Neural cell (in vitro differentiated cells): ENCODE measurements around the gene USE1. TPM values are rescaled to one million over a fixed set of nuclear protein-coding genes. Genes with fewer than 3 reads are reported as not detected.

Experiments used
- H2AFZ ChIP-seq: fragments of 200-600, 300-800 bp; sonication (generic), shearing (Covaris generic); 2 replicates; pipeline ENCODE4 v1.6.0; 2014; ENCODE audit warnings: low read depth, mild to moderate bottlenecking, antibody characterized with exemption, low read length, moderate library complexity
- H3F3A ChIP-seq: fragments of 200-600 bp; shearing (Covaris generic); 2 replicates; pipeline ENCODE4 v1.6.1; 2016; ENCODE audit warnings: mild to moderate bottlenecking, moderate library complexity, mixed read lengths, antibody characterized with exemption, low read length; ENCODE audit not compliant: insufficient read depth, poor library complexity, severe bottlenecking
- H3K27ac ChIP-seq: fragments of 200-600, 300-800 bp; sonication (generic), shearing (Covaris generic); 2 replicates; pipeline ENCODE4 v1.5.1; 2014; ENCODE audit warnings: mild to moderate bottlenecking, low read length, moderate library complexity
- H3K27me3 ChIP-seq: fragments of 300-800, 200-600 bp; sonication (generic), shearing (Covaris generic); 2 replicates; pipeline ENCODE4 v1.6.0; 2014; ENCODE audit warnings: mild to moderate bottlenecking, low read depth, low read length, moderate library complexity; ENCODE audit not compliant: insufficient read depth
- H3K36me3 ChIP-seq: fragments of 300-800, 200-600 bp; sonication (generic), shearing (Covaris generic); 2 replicates; pipeline ENCODE4 v1.5.1; 2014; ENCODE audit warnings: mild to moderate bottlenecking, antibody characterized with exemption, low read length, moderate library complexity; ENCODE audit not compliant: insufficient read depth
- H3K4me2 ChIP-seq: fragments of 300-800, 200-600 bp; sonication (generic), shearing (Covaris generic); 2 replicates; pipeline ENCODE4 v1.6.0; 2014; ENCODE audit warnings: mild to moderate bottlenecking, low read length
- H3K4me3 ChIP-seq: fragments of 300-800, 200-600 bp; sonication (generic), shearing (Covaris generic); 2 replicates; pipeline ENCODE4 v1.5.1; 2014; ENCODE audit warnings: mild to moderate bottlenecking, low read length, moderate library complexity
- H3K79me2 ChIP-seq: fragments of 200-600 bp; shearing (Covaris generic); replicated peaks from 2 replicates; pipeline ENCODE4 v1.6.0; 2014; ENCODE audit warnings: mild to moderate bottlenecking, low read length, moderate library complexity; ENCODE audit not compliant: insufficient read depth
- H3K9ac ChIP-seq: fragments of 300-800, 200-600 bp; sonication (generic), shearing (Covaris generic); 2 replicates; pipeline ENCODE4 v1.6.1; 2016; ENCODE audit warnings: mild to moderate bottlenecking, low read length, mixed read lengths
- H3K9me2 ChIP-seq: fragments of 200-600 bp; shearing (Covaris generic); 2 replicates; pipeline ENCODE4 v1.6.1; 2016; ENCODE audit warnings: mild to moderate bottlenecking, low read length, mixed read lengths; ENCODE audit not compliant: insufficient read depth
- H3K9me3 ChIP-seq: fragments of 200-600, 300-800 bp; sonication (generic), shearing (Covaris generic); 2 replicates; pipeline ENCODE4 v1.6.1; 2016; ENCODE audit warnings: mild to moderate bottlenecking, mixed run types, low read length, moderate library complexity, mixed read lengths
- H4K20me1 ChIP-seq: fragments of 200-600 bp; shearing (Covaris generic); 2 replicates; pipeline ENCODE4 v1.6.1; 2016; ENCODE audit warnings: mild to moderate bottlenecking, mixed run types; ENCODE audit not compliant: insufficient read depth
- EP300 ChIP-seq: fragments of 450-650 bp; conservative IDR thresholded peaks from 2 replicates; pipeline ENCODE4 v1.6.1; 2014; ENCODE audit warnings: antibody characterized with exemption, mild to moderate bottlenecking, moderate library complexity; ENCODE audit not compliant: poor library complexity, severe bottlenecking
- EZH2 ChIP-seq: fragments of 200-600, 300-800 bp; shearing (Covaris generic), sonication (generic); IDR thresholded peaks from 2 replicates; pipeline ENCODE4 v1.6.1; 2014; ENCODE audit warnings: antibody characterized with exemption, low read length, borderline replicate concordance, mild to moderate bottlenecking; ENCODE audit not compliant: insufficient read depth, poor library complexity, severe bottlenecking
- MXI1 ChIP-seq: fragments of 450-650 bp; conservative IDR thresholded peaks from 2 replicates; pipeline ENCODE4 v1.6.1; 2014; ENCODE audit warnings: antibody characterized with exemption, mild to moderate bottlenecking; ENCODE audit not compliant: poor library complexity, severe bottlenecking
- POLR2AphosphoS5 ChIP-seq: IDR thresholded peaks from 2 replicates; pipeline ENCODE4 v1.6.1; 2012
- RAD21 ChIP-seq: fragments of 450-650 bp; conservative IDR thresholded peaks from 2 replicates; pipeline ENCODE4 v1.6.1; 2014; ENCODE audit warnings: antibody characterized with exemption, mild to moderate bottlenecking, moderate library complexity
- SMC3 ChIP-seq: fragments of 450-650 bp; conservative IDR thresholded peaks from 2 replicates; pipeline ENCODE4 v1.6.1; 2014; ENCODE audit warnings: antibody characterized with exemption, mild to moderate bottlenecking, moderate library complexity; ENCODE audit not compliant: poor library complexity
- TAF1 ChIP-seq: IDR thresholded peaks from 2 replicates; pipeline ENCODE4 v1.6.1; 2012; ENCODE audit warnings: low read depth
- polyA plus RNA-seq: library from polyadenylated mRNA; depleted of rRNA; stranded (reverse); fragments of >200 nt; gene quantifications from 2 replicates; pipeline ENCODE4 v1.2.3, GENCODE V29; 2014
- TF ChIP-seq, protein P1 (sequence below): IDR thresholded peaks from 2 replicates; pipeline ENCODE4 v1.6.1; 2012; ENCODE audit warnings: borderline replicate concordance
- TF ChIP-seq, protein P2 (sequence below): fragments of 450-650 bp; IDR thresholded peaks from 2 replicates; pipeline ENCODE4 v1.5.1; 2014; ENCODE audit warnings: antibody characterized with exemption, mild to moderate bottlenecking, moderate library complexity; ENCODE audit not compliant: poor library complexity, severe bottlenecking

The USE1 gene
- polyA plus RNA-seq, 1 donor from 2014 or later, result 20.4 TPM

DNA sequence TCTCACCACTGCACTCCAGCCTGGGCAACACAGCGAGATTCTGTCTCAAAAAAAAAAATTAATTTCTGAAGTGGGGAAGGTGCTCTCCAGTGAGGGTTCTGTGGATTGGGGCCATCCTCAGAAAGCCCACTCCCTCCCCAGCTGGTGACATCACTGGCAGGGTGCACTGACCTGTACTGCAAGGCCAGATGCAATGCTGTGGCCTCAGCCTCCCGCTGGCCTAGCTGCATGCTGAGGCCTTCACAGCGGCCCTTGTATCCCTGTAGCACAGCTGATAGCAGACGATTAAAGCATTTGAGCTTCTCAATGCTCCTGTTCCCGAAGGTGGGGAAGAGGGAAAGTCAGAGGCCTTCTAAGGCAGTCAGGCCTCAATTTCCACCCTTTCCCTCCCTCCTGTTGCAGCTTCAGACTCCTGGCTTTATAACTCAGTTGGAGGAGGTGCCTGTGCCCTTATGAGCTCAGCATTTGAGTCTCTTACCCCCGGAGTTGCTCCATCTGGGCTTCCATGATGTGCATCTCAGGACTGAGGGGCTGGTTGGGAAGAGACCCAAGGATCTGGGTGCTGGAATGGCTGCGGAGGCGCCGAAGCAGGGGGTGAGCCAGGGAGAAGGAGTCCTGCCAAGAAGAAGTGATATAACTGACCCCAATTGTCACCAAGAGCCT, 44.1 kb downstream of the USE1 start:
- no peaks in the 10 kb centered on the region for H3F3A ChIP-seq
- H2AFZ ChIP-seq, result no peak overlapping the region
- H3K9me3 ChIP-seq, result peaks cover 8% of the 10 kb centered on the region
- no peaks in the 10 kb centered on the region for H3K79me2 ChIP-seq
- H3K4me3 ChIP-seq, result no peak overlapping the region
- no peak overlapping the region for H3K4me2 ChIP-seq
- TF ChIP-seq SMC3 (no peak), POLR2AphosphoS5 (no peak), RAD21 (no peak), EZH2 (no peak), MXI1 (no peak), TAF1 (no peak)
- TF ChIP-seq, protein P1, sequence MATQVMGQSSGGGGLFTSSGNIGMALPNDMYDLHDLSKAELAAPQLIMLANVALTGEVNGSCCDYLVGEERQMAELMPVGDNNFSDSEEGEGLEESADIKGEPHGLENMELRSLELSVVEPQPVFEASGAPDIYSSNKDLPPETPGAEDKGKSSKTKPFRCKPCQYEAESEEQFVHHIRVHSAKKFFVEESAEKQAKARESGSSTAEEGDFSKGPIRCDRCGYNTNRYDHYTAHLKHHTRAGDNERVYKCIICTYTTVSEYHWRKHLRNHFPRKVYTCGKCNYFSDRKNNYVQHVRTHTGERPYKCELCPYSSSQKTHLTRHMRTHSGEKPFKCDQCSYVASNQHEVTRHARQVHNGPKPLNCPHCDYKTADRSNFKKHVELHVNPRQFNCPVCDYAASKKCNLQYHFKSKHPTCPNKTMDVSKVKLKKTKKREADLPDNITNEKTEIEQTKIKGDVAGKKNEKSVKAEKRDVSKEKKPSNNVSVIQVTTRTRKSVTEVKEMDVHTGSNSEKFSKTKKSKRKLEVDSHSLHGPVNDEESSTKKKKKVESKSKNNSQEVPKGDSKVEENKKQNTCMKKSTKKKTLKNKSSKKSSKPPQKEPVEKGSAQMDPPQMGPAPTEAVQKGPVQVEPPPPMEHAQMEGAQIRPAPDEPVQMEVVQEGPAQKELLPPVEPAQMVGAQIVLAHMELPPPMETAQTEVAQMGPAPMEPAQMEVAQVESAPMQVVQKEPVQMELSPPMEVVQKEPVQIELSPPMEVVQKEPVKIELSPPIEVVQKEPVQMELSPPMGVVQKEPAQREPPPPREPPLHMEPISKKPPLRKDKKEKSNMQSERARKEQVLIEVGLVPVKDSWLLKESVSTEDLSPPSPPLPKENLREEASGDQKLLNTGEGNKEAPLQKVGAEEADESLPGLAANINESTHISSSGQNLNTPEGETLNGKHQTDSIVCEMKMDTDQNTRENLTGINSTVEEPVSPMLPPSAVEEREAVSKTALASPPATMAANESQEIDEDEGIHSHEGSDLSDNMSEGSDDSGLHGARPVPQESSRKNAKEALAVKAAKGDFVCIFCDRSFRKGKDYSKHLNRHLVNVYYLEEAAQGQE, result no peak
- TF ChIP-seq, protein P2, sequence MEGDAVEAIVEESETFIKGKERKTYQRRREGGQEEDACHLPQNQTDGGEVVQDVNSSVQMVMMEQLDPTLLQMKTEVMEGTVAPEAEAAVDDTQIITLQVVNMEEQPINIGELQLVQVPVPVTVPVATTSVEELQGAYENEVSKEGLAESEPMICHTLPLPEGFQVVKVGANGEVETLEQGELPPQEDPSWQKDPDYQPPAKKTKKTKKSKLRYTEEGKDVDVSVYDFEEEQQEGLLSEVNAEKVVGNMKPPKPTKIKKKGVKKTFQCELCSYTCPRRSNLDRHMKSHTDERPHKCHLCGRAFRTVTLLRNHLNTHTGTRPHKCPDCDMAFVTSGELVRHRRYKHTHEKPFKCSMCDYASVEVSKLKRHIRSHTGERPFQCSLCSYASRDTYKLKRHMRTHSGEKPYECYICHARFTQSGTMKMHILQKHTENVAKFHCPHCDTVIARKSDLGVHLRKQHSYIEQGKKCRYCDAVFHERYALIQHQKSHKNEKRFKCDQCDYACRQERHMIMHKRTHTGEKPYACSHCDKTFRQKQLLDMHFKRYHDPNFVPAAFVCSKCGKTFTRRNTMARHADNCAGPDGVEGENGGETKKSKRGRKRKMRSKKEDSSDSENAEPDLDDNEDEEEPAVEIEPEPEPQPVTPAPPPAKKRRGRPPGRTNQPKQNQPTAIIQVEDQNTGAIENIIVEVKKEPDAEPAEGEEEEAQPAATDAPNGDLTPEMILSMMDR, result no peak
- H3K9ac ChIP-seq, result no peak overlapping the region
- H3K27ac ChIP-seq, result no peak overlapping the region
- H4K20me1 ChIP-seq, result no peaks in the 10 kb centered on the region
- no peaks in the 10 kb centered on the region for H3K36me3 ChIP-seq
- H3K9me2 ChIP-seq, result no peaks in the 10 kb centered on the region
- H3K27me3 ChIP-seq, result no peaks in the 10 kb centered on the region

DNA sequence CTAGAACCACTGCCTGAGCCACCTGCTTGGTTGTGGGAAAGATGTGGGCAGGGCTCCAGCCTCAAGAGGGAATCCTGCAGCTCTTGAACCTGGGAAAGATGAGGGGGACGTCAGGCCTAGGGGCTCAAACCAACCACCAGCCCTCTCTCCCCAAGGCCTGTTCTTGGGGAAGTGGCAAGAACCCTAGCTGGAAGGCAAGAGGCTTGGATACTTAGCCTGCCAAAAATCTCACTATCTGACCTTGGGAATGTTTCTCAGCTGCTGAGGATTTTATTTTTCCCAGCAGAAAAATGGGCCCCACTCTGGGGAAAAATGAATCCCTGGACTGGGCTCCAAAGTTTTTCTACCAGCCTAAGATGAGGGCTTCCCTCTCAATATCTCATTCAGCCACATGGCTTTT, 44.8 kb downstream of the USE1 start:
- H3K27me3 ChIP-seq, result no peaks in the 10 kb centered on the region
- H3K9me2 ChIP-seq, result no peaks in the 10 kb centered on the region
- TF ChIP-seq RAD21, result no peak
- TF ChIP-seq POLR2AphosphoS5, result no peak
- no peak for TF ChIP-seq TAF1
- TF ChIP-seq MXI1, result no peak
- TF ChIP-seq SMC3, result no peak
- TF ChIP-seq, protein P2, result no peak
- TF ChIP-seq EP300, result no peak
- no peak for TF ChIP-seq EZH2
- TF ChIP-seq, protein P1, result no peak

More for the DNA sequence above, 44.8 kb downstream of the USE1 start:
- Histone ChIP-seq H3K36me3 (no peaks in the 10 kb centered on the region), H2AFZ (no peak overlapping the region), H3K4me2 (no peak overlapping the region), H3K9ac (no peak overlapping the region), H3F3A (no peaks in the 10 kb centered on the region), H3K79me2 (no peaks in the 10 kb centered on the region), H3K9me3 (peaks cover 8% of the 10 kb centered on the region), H3K4me3 (no peak overlapping the region), H3K27ac (no peak overlapping the region), H4K20me1 (no peaks in the 10 kb centered on the region)
